Liver (tissue), 9 donors: ENCODE measurements around the gene NFE2L1. TPM values are rescaled to one million over a fixed set of nuclear protein-coding genes. Genes with fewer than 3 reads are reported as not detected.

Source experiments
- DNase-seq: peaks from one replicate; pipeline ENCODE4 v3.0.0-alpha.2; 2017; ENCODE audit warnings: low spot score
- H3K27ac ChIP-seq, 2 donors: one replicate each; pipeline ENCODE4 v1.7.0; 2013; ENCODE audit warnings: inconsistent platforms in 2 of 2, low read length in 2 of 2, control low read depth in 1 of 2, low read depth in 1 of 2, mild to moderate bottlenecking in 1 of 2
- H3K27me3 ChIP-seq, 4 donors: one replicate each; pipeline versions ENCODE4 v1.6.1 to v1.7.0; 2013; ENCODE audit warnings: low read length in 3 of 4, inconsistent platforms in 1 of 4, mild to moderate bottlenecking in 1 of 4, moderate library complexity in 1 of 4; ENCODE audit not compliant: control insufficient read depth in 4 of 4, insufficient read depth in 4 of 4
- H3K36me3 ChIP-seq, 4 donors: one replicate each; pipeline versions ENCODE4 v1.6.1 to v1.7.0; 2013; ENCODE audit warnings: low read length in 3 of 4, mild to moderate bottlenecking in 3 of 4, low read depth in 1 of 4, moderate library complexity in 1 of 4; ENCODE audit not compliant: control insufficient read depth in 4 of 4, insufficient read depth in 3 of 4
- H3K4me1 ChIP-seq, 4 donors: one replicate each; pipeline versions ENCODE4 v1.6.1 to v1.7.0; 2013; ENCODE audit warnings: low read length in 3 of 4, mild to moderate bottlenecking in 3 of 4, moderate library complexity in 1 of 4; ENCODE audit not compliant: control insufficient read depth in 4 of 4, insufficient read depth in 4 of 4
- H3K4me3 ChIP-seq, 3 donors: one replicate each; pipeline versions ENCODE4 v1.6.1 to v1.7.0; 2013; ENCODE audit warnings: low read length in 3 of 3, control low read depth in 1 of 3, low read depth in 1 of 3, mild to moderate bottlenecking in 1 of 3
- H3K9ac ChIP-seq, 2 donors: one replicate each; pipeline ENCODE4 v1.7.0; 2013; ENCODE audit warnings: low read length in 2 of 2, mild to moderate bottlenecking in 2 of 2, moderate library complexity in 2 of 2, control low read depth in 1 of 2, low read depth in 1 of 2
- H3K9me3 ChIP-seq, 4 donors: one replicate each; pipeline versions ENCODE4 v1.6.1 to v1.7.0; 2013; ENCODE audit warnings: low read length in 3 of 4; ENCODE audit not compliant: control insufficient read depth in 4 of 4
- EGR1 ChIP-seq, 2 donors: IDR thresholded peaks; 2 replicates each; pipeline ENCODE4 v1.6.1; 2016 to 2018; ENCODE audit warnings: antibody characterized with exemption in 2 of 2, low read depth in 2 of 2
- FOXA2 ChIP-seq: IDR thresholded peaks from 2 replicates; pipeline ENCODE4 v1.6.1; 2016; ENCODE audit warnings: antibody characterized with exemption
- GABPA ChIP-seq, 2 donors: IDR thresholded peaks in 1 of 2; conservative IDR thresholded peaks in 1 of 2; 2 replicates each; pipeline ENCODE4 v1.6.1; 2016; ENCODE audit warnings: antibody characterized with exemption in 2 of 2, mild to moderate bottlenecking in 1 of 2, moderate library complexity in 1 of 2
- HNF4A ChIP-seq, 2 donors: conservative IDR thresholded peaks; 2 replicates each; pipeline ENCODE4 v1.6.1; 2016; ENCODE audit warnings: antibody characterized with exemption in 2 of 2, mild to moderate bottlenecking in 2 of 2
- HNF4G ChIP-seq: IDR thresholded peaks from 2 replicates; pipeline ENCODE4 v1.6.1; 2016; ENCODE audit warnings: antibody characterized with exemption
- JUND ChIP-seq, 2 donors: IDR thresholded peaks; 2 replicates each; pipeline ENCODE4 v1.6.1; 2016; ENCODE audit warnings: antibody characterized with exemption in 2 of 2
- NR2F2 ChIP-seq: IDR thresholded peaks from 2 replicates; pipeline ENCODE4 v1.6.1; 2016; ENCODE audit warnings: antibody characterized with exemption
- RAD21 ChIP-seq, 2 donors: IDR thresholded peaks; 2 replicates each; pipeline ENCODE4 v1.6.1; 2016; ENCODE audit warnings: antibody characterized with exemption in 2 of 2, mild to moderate bottlenecking in 2 of 2
- RXRA ChIP-seq, 2 donors: IDR thresholded peaks; 2 replicates each; pipeline ENCODE4 v1.6.1; 2017 to 2018; ENCODE audit warnings: antibody characterized with exemption in 2 of 2, mild to moderate bottlenecking in 1 of 2
- TAF1 ChIP-seq: conservative IDR thresholded peaks from 2 replicates; pipeline ENCODE4 v1.6.1; 2016; ENCODE audit warnings: antibody characterized with exemption, mild to moderate bottlenecking
- YY1 ChIP-seq: IDR thresholded peaks from 2 replicates; pipeline ENCODE4 v1.6.1; 2016; ENCODE audit warnings: antibody characterized with exemption, mild to moderate bottlenecking
- WGBS: extraction: QIAGEN DNeasy Blood & Tissue Kit; methylation state at CpG from one replicate; pipeline ENCODE4 v1.1.7; 2013; 5-methylcytosine and 5-hydroxymethylcytosine counted together
- polyA plus RNA-seq, 2 donors: library from polyadenylated mRNA; stranded (reverse) in 1 of 2; unstranded in 1 of 2; fragments of 200-250 nt in 1 of 2; fragments of >200 nt in 1 of 2; fragmentation: Nextera tagmentation in 1 of 2; extraction: Ambion mirVana in 1 of 2; gene quantifications; one replicate each; pipeline versions ENCODE4 v1.2.1 to v1.2.3, GENCODE V29; 2013 to 2015
- total RNA-seq, 2 donors: library from RNA; depleted of rRNA; stranded (reverse); fragments of >200 nt; gene quantifications; one replicate each; pipeline ENCODE4 v1.2.3, GENCODE V29; 2014
- TF ChIP-seq, protein P1 (sequence below): IDR thresholded peaks from 2 replicates; pipeline ENCODE4 v1.6.1; 2016; ENCODE audit warnings: antibody characterized with exemption
- TF ChIP-seq, protein P2 (sequence below): fragments of 150-350 bp; IDR thresholded peaks from 2 replicates; pipeline ENCODE4 v1.5.1; 2017; ENCODE audit warnings: improper control_type of control experiment, low read depth, low read length; ENCODE audit not compliant: missing input control
- TF ChIP-seq, protein P3 (sequence below): IDR thresholded peaks from 2 replicates; pipeline ENCODE4 v1.6.1; 2016; ENCODE audit warnings: antibody characterized with exemption
- TF ChIP-seq, protein P4 (sequence below): IDR thresholded peaks from 2 replicates; pipeline ENCODE4 v1.6.1; 2016; ENCODE audit warnings: antibody characterized with exemption
- donor health status: healthy.
- donor health status: healthy.
- donor health status: healthy.
- donor health status: healthy.
- donor health status: healthy.

The NFE2L1 gene
- total and polyA plus RNA-seq, 4 donors: 14.3 to 79.5 (median 57.6) TPM

DNA sequence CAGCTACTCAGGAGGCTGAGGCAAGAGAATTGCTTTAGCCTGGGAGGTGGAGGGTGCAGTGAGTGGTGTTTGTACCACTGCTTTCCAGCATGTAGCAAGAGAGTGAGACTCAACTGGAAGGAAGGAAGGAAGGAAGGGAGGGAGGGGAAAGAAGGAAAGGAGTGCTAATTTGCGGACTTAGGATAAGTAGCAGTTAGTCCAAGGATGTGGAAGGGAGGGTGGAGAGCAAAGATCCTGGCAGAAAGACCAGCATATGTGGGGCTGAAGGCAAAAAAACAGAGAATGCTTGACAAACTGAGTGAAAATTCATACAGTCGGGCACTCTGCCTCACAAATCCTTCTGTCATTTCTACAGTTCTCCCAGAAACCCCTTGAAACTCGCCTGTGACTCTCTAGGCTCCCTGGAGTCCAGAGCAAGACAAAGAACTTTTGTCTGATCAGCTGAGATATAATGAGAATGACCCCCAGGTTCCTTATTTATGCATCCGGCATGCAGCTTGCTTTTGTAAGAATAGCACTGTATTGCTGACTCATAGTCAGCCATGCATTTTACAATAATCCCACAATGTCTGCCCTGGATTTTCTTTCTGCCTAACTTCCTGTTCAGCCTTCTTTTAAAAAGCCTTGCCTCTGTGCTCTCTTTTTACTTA is 45.8 kb upstream of the NFE2L1 start:
- H3K27me3 ChIP-seq: no peaks in the 10 kb centered on the region
- no peak overlapping the region for H3K4me3 ChIP-seq
- H3K4me1 ChIP-seq: peaks cover 0 to 2% (median 0%) of the 10 kb centered on the region in 4 donors
- 61% methylated on average over 4 of the region's 4 CpGs for WGBS
- no peak for DNase-seq
- TF ChIP-seq EGR1 (IDR thresholded peaks at IDR 0.05; ENCODE audit: low read depth in 2 of 2) (no peak), RXRA (IDR thresholded peaks at IDR 0.05) (no peak), YY1 (peak; percentile 60), JUND (IDR thresholded peaks at IDR 0.05) (peak in 1 of 2 donors; percentile 15), HNF4A (conservative IDR thresholded peaks at IDR 0.05) (no peak), GABPA (IDR thresholded peaks at IDR 0.05 in 1 of 2, conservative IDR thresholded peaks at IDR 0.05 in 1 of 2) (no peak)
- TF ChIP-seq, protein P1, sequence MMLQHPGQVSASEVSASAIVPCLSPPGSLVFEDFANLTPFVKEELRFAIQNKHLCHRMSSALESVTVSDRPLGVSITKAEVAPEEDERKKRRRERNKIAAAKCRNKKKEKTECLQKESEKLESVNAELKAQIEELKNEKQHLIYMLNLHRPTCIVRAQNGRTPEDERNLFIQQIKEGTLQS: no peak
- no peaks in the 10 kb centered on the region for H3K9me3 ChIP-seq
- H3K36me3 ChIP-seq: no peaks in the 10 kb centered on the region
- no peak overlapping the region for H3K9ac ChIP-seq
- H3K27ac ChIP-seq: peak overlapping the region in 1 of 2 donors; percentile 31

DNA sequence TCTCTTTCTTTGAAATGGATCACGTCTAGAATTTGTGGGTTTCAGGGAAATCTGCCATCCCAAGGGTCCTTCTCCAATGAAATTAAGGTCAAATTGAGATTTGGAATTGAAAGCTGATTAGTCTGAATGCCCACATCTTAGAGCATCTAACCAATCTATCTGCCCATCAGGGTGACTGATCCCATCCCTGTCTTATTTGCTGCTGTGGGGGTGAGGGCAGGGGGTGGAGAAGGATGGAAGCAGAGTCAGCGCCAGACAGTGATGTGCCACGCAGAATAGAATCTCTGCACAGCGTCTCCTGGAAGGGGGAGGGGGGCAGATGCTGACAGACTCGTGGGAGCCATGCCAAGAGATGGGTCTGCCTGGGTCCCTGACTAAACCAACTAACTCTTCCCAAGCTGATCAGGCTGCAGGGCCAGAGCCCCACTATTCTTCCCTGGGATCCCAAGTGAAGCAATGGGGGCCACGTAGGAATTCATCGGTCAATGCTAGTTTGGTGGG is 45.2 kb upstream of the NFE2L1 start:
- Histone ChIP-seq H3K4me1 (peaks cover 0 to 2% (median 0%) of the 10 kb centered on the region in 4 donors), H3K36me3 (no peaks in the 10 kb centered on the region), H3K27me3 (no peaks in the 10 kb centered on the region), H3K27ac (peak overlapping the region in 1 of 2 donors; percentile 8), H3K4me3 (no peak overlapping the region), H3K9me3 (no peaks in the 10 kb centered on the region), H3K9ac (no peak overlapping the region)
- DNase-seq: no peak
- 58% methylated on average over 7 of the region's 7 CpGs for WGBS
- TF ChIP-seq YY1 (no peak), HNF4G (no peak), RAD21 (IDR thresholded peaks at IDR 0.05) (no peak), NR2F2 (no peak), TAF1 (no peak), FOXA2 (no peak)
- TF ChIP-seq, protein P1: no peak
- TF ChIP-seq, protein P2, sequence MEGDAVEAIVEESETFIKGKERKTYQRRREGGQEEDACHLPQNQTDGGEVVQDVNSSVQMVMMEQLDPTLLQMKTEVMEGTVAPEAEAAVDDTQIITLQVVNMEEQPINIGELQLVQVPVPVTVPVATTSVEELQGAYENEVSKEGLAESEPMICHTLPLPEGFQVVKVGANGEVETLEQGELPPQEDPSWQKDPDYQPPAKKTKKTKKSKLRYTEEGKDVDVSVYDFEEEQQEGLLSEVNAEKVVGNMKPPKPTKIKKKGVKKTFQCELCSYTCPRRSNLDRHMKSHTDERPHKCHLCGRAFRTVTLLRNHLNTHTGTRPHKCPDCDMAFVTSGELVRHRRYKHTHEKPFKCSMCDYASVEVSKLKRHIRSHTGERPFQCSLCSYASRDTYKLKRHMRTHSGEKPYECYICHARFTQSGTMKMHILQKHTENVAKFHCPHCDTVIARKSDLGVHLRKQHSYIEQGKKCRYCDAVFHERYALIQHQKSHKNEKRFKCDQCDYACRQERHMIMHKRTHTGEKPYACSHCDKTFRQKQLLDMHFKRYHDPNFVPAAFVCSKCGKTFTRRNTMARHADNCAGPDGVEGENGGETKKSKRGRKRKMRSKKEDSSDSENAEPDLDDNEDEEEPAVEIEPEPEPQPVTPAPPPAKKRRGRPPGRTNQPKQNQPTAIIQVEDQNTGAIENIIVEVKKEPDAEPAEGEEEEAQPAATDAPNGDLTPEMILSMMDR: no peak
- TF ChIP-seq, protein P3, sequence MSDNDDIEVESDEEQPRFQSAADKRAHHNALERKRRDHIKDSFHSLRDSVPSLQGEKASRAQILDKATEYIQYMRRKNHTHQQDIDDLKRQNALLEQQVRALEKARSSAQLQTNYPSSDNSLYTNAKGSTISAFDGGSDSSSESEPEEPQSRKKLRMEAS: no peak
- TF ChIP-seq, protein P4, sequence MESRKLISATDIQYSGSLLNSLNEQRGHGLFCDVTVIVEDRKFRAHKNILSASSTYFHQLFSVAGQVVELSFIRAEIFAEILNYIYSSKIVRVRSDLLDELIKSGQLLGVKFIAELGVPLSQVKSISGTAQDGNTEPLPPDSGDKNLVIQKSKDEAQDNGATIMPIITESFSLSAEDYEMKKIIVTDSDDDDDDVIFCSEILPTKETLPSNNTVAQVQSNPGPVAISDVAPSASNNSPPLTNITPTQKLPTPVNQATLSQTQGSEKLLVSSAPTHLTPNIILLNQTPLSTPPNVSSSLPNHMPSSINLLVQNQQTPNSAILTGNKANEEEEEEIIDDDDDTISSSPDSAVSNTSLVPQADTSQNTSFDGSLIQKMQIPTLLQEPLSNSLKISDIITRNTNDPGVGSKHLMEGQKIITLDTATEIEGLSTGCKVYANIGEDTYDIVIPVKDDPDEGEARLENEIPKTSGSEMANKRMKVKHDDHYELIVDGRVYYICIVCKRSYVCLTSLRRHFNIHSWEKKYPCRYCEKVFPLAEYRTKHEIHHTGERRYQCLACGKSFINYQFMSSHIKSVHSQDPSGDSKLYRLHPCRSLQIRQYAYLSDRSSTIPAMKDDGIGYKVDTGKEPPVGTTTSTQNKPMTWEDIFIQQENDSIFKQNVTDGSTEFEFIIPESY: no peak
